ENCODE results near the gene FAM161A.

- TF ChIP-seq, protein P1, sequence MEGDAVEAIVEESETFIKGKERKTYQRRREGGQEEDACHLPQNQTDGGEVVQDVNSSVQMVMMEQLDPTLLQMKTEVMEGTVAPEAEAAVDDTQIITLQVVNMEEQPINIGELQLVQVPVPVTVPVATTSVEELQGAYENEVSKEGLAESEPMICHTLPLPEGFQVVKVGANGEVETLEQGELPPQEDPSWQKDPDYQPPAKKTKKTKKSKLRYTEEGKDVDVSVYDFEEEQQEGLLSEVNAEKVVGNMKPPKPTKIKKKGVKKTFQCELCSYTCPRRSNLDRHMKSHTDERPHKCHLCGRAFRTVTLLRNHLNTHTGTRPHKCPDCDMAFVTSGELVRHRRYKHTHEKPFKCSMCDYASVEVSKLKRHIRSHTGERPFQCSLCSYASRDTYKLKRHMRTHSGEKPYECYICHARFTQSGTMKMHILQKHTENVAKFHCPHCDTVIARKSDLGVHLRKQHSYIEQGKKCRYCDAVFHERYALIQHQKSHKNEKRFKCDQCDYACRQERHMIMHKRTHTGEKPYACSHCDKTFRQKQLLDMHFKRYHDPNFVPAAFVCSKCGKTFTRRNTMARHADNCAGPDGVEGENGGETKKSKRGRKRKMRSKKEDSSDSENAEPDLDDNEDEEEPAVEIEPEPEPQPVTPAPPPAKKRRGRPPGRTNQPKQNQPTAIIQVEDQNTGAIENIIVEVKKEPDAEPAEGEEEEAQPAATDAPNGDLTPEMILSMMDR (IDR thresholded peaks at IDR 0.05; ENCODE audit: low read length): no peak
- TF ChIP-seq EZH2phosphoT487 (IDR thresholded peaks at IDR 0.05; ENCODE audit: low read length) (no peak), EZH2 (optimal IDR thresholded peaks at IDR 0.05; ENCODE audit: low read depth, low read length) (no peak)
Observed at GRCh38 chr2:61792355-61792890, 61.4 kb downstream of the FAM161A start.
